ENCODE measurements around the gene TRPM5. TPM values are rescaled to one million over a fixed set of nuclear protein-coding genes. Genes with fewer than 3 reads are reported as not detected.

The TRPM5 gene
- total RNA-seq (not detected in 2 replicates), polyA plus RNA-seq (0.03 and 0.16 TPM in 2 replicates), polyA minus RNA-seq (0.07 TPM in 1 of 2 replicates, not detected in the other)
- not detected for total RNA-seq (2013)

DNA sequence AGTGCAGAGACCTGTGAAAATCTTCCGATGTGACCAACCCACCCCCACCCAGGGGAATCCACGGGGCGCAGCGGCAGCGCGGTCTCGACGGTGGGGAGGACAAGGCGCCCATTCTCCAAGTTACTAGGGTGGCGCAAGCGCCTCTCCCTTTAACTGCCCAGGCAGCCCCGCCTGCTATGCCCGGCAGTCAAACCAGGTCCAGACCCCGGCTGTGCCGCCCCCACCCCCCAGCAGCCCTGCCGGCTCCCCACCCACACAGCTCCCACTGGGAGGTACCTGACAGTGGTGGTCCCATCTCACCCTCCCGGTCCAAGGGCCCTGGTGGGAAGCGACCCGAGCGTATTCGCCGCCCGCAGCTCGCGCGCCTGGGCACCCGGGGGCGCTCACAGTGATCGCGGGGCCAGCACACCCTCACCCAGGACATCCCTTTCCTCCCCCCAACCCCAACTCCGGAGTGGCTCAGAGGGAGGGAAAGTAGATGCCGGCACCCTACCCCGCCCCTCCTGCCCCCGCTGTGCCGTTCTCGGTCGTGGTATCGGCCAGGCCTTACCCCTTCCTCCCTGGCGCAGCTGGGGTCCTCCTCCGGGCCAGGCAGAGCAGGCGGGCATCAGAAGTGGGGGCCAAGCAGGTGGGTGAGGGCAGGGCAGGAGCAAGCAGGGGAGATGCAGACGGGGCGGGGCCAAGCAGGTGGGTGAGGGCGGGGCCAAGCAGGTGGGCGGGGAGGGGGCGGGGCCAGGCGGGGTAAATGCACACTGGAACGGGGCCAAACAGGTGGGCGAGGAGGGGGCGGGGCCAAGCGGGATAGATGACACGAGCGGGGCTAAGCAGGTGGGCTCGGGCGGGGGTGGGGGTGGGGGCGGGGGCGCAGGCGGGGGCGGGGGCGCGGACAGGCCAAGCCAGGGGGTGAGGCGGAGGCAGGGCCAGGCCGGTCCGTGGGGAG lies at the start of gene TRPM5:
TSS of gene TRPM5 (minus strand) at position 634 of the 940 bp plus-strand sequence. CDS start 21,478 bp downstream, outside the sequence.
- peaks cover 4% of the 10 kb centered on the region for H3K9me3 Mint-ChIP-seq (ENCODE audit: insufficient read depth)
- peaks cover 33 to 40% of the 10 kb centered on the region in 2 donors for H3K4me1 ChIP-seq (ENCODE audit: control insufficient read depth in 2 of 2, insufficient read depth in 2 of 2, low read length in 2 of 2)
- H4K20me1 ChIP-seq (ENCODE audit: control insufficient read depth, insufficient read depth, low read length, poor library complexity, severe bottlenecking), result peaks cover 18% of the 10 kb centered on the region
- H3K4me1 Mint-ChIP-seq, result peaks cover 31% of the 10 kb centered on the region
- TF ChIP-seq, protein P1, sequence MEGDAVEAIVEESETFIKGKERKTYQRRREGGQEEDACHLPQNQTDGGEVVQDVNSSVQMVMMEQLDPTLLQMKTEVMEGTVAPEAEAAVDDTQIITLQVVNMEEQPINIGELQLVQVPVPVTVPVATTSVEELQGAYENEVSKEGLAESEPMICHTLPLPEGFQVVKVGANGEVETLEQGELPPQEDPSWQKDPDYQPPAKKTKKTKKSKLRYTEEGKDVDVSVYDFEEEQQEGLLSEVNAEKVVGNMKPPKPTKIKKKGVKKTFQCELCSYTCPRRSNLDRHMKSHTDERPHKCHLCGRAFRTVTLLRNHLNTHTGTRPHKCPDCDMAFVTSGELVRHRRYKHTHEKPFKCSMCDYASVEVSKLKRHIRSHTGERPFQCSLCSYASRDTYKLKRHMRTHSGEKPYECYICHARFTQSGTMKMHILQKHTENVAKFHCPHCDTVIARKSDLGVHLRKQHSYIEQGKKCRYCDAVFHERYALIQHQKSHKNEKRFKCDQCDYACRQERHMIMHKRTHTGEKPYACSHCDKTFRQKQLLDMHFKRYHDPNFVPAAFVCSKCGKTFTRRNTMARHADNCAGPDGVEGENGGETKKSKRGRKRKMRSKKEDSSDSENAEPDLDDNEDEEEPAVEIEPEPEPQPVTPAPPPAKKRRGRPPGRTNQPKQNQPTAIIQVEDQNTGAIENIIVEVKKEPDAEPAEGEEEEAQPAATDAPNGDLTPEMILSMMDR (IDR thresholded peaks at IDR 0.05), result no peak
- no peak for TF ChIP-seq EZH2 (IDR thresholded peaks at IDR 0.05; ENCODE audit: borderline replicate concordance, insufficient read depth, low read depth, low read length, poor library complexity, severe bottlenecking)
- peak within 1 kb of the TSS; percentile 93 for H3K4me3 Mint-ChIP-seq
- intact Hi-C loops (cut with micrococcal nuclease), result loop anchor here (2.0 kb wide), 2 partner anchors 19 to 449 kb away; no protein-coding TSS in a partner anchor
- H3K9me3 ChIP-seq (ENCODE audit: control extremely low read depth in 1 of 3, control insufficient read depth in 2 of 3, insufficient read depth in 1 of 3, low read length in 2 of 3), result peaks cover 0 to 8% (median 0%) of the 10 kb centered on the region in 3 donors
- CTCF ChIA-PET, result interaction anchor here (1.5 to 4.1 kb wide), 4 partner anchors 16 to 444 kb away, joined by 5 to 25 read pairs (median 7); no protein-coding TSS in a partner anchor
- no peaks in the 10 kb centered on the region for H3K36me3 ChIP-seq (replicated peaks in 1 of 2; ENCODE audit: control extremely low read depth in 1 of 2, control insufficient read depth in 1 of 2, extremely low read depth in 1 of 2, insufficient read depth in 2 of 2, low read length in 1 of 2)
- H3K9ac ChIP-seq (ENCODE audit: low read length), result peak within 1 kb of the TSS; percentile 69
- H3K27me3 ChIP-seq (replicated peaks in 1 of 4; ENCODE audit: control extremely low read depth in 1 of 4, control insufficient read depth in 3 of 4, insufficient read depth in 4 of 4, low read length in 3 of 4), result peaks cover 0 to 10% (median 0%) of the 10 kb centered on the region in 4 experiments
- 18% methylated on average over 39 of the region's 64 CpGs for WGBS (ENCODE audit: insufficient coverage)
- H2AFZ ChIP-seq (ENCODE audit: insufficient read depth, low read depth, low read length, poor library complexity, severe bottlenecking), result peak within 1 kb of the TSS; percentile 72
- DNase-seq (peak; percentile 83), ATAC-seq (ENCODE audit: low read depth) (peak; percentile 60)
- H3K27ac ChIP-seq (ENCODE audit: low read length in 2 of 2), result no peak within 1 kb of the TSS
- H3K27ac Mint-ChIP-seq, result peak within 1 kb of the TSS; percentile 87
- H3K27me3 Mint-ChIP-seq, result no peaks in the 10 kb centered on the region
- POLR2A ChIA-PET, result interaction anchor here (0.7 to 1.1 kb wide), 2 partner anchors 17 to 44 kb away, joined by 3 to 8 read pairs; partner anchors contain the start of gene TSSC4
- peak within 1 kb of the TSS; percentile 93 for H3K4me2 ChIP-seq (replicated peaks; ENCODE audit: low read depth, low read length, poor library complexity, severe bottlenecking)
- H3K79me2 ChIP-seq (ENCODE audit: control insufficient read depth, insufficient read depth, low read length), result peaks cover 31% of the 10 kb centered on the region
- H3K4me3 ChIP-seq (ENCODE audit: control extremely low read depth in 1 of 5, extremely low read depth in 1 of 5, insufficient read depth in 1 of 5, low read depth in 2 of 5, low read length in 4 of 5), result peak within 1 kb of the TSS; percentile 32 to 76 (median 64)
